ENCODE data around the gene MS4A5. TPM values are rescaled to one million over a fixed set of nuclear protein-coding genes. Genes with fewer than 3 reads are reported as not detected.

MS4A5 gene, protein sequence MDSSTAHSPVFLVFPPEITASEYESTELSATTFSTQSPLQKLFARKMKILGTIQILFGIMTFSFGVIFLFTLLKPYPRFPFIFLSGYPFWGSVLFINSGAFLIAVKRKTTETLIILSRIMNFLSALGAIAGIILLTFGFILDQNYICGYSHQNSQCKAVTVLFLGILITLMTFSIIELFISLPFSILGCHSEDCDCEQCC
- total RNA-seq, result not detected

DNA sequence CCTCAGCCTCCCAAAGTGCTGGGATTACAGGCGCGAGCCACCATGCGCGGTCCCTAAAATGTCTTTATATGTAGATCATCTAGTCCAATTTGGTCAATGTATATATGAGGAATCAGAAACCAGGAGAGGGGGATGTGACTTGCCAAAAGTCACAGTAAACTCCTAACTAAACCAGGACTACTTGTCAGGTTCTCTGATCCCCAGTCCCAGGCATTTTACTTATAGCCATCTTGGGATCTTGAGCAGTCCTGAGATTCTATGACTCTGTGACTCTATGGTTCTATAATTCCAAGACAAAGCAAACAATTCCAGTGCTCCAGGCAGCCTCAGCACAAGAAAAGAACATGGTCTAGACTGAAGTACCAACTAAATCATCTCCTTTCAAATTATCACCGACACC is at the start of gene MS4A5:
Gene MS4A5, plus strand, starts transcription at position 301 of the 400 bp plus-strand sequence. CDS start 103 bp downstream, outside the sequence.
- Histone ChIP-seq H3K36me3 (no peaks in the 10 kb centered on the region), H3K4me3 (no peak within 1 kb of the TSS), H3K27ac (no peak within 1 kb of the TSS), H3K9me3 (no peaks in the 10 kb centered on the region), H3K27me3 (no peaks in the 10 kb centered on the region), H3K4me1 (no peaks in the 10 kb centered on the region)
- no peak for TF ChIP-seq POLR2A (IDR thresholded peaks at IDR 0.05)
- no peak for TF ChIP-seq POLR2AphosphoS5 (IDR thresholded peaks at IDR 0.05)
- TF ChIP-seq, protein P1, sequence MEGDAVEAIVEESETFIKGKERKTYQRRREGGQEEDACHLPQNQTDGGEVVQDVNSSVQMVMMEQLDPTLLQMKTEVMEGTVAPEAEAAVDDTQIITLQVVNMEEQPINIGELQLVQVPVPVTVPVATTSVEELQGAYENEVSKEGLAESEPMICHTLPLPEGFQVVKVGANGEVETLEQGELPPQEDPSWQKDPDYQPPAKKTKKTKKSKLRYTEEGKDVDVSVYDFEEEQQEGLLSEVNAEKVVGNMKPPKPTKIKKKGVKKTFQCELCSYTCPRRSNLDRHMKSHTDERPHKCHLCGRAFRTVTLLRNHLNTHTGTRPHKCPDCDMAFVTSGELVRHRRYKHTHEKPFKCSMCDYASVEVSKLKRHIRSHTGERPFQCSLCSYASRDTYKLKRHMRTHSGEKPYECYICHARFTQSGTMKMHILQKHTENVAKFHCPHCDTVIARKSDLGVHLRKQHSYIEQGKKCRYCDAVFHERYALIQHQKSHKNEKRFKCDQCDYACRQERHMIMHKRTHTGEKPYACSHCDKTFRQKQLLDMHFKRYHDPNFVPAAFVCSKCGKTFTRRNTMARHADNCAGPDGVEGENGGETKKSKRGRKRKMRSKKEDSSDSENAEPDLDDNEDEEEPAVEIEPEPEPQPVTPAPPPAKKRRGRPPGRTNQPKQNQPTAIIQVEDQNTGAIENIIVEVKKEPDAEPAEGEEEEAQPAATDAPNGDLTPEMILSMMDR (IDR thresholded peaks at IDR 0.05), result no peak
- TF ChIP-seq EP300 (IDR thresholded peaks at IDR 0.05), result no peak
- WGBS, 2 donors, result 99% methylated on average over 5 of the region's 5 CpGs
- DNase-seq (peak in 1 of 2 donors; percentile 26), ATAC-seq (ENCODE audit: low FRiP score in 2 of 2) (no peak)

DNA sequence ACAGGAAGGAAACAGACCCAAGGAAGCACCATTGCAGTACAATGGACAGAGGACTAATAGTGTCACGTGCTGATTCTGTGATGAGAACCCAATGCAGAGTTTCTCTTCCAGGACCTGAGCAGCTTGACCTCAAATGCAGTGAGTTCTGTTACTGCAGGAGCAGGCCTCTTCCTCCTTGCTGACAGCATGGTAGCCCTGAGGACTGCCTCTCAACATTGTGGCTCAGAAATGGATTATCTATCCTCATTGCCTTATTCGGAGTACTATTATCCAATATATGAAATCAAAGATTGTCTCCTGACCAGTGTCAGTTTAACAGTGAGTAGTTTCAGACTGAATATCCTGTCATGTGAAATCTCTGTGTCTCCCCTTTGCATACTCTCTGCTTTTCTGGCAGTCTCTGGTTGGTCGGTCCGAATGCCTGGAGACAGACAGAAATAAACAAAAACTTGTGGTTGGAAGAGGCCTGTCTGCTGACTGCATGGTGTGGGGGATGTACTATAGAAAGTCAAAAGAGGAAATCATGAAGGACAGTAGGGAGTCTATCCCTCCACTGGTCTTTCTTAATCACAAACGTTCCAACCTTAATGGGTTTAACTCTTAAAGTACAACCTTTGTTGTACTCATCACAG is 40.0 kb upstream of the MS4A5 start:
- H3K27ac ChIP-seq, result peak overlapping the region in 1 of 4 donors; percentile 52
- TF ChIP-seq EP300 (IDR thresholded peaks at IDR 0.05) (no peak), POLR2A (IDR thresholded peaks at IDR 0.05) (peak in 1 of 4 donors; percentile 57)
- H3K9me3 ChIP-seq, result no peaks in the 10 kb centered on the region
- H3K36me3 ChIP-seq, result no peaks in the 10 kb centered on the region
- H3K4me1 ChIP-seq, result no peaks in the 10 kb centered on the region
- no peaks in the 10 kb centered on the region for H3K27me3 ChIP-seq
- H3K4me3 ChIP-seq, result no peak overlapping the region
- DNase-seq (peak in 1 of 2 donors; percentile 40), ATAC-seq (ENCODE audit: low FRiP score in 2 of 2) (peak; percentile 74 to 84)
- WGBS, 2 donors, result 38 to 49% methylated on average over 5 of the region's 5 CpGs

DNA sequence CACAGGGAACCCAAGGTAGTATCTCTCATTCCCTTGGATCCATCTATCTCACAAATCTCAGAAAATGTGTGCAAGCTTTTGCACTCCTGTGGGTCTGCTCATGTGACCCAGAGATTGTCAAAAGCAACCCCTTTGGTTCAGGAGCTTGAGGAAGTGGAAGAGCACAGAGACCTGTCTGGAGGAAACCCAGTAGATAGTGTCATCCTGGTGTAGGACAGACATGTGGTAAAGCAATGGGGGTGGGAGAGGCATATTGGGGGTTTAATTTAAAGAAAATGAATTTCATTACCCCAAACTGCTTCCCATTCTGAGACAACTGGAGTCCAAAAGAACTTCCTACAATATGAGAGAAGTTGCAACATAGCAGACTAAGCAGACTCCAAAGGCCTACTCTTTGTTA is 39.0 kb upstream of the MS4A5 start:
- TF ChIP-seq, protein P1 (IDR thresholded peaks at IDR 0.05), result no peak
- TF ChIP-seq POLR2A (IDR thresholded peaks at IDR 0.05), result no peak
- TF ChIP-seq EP300 (IDR thresholded peaks at IDR 0.05), result no peak
- TF ChIP-seq POLR2AphosphoS5 (IDR thresholded peaks at IDR 0.05), result no peak
- Histone ChIP-seq H3K36me3 (no peaks in the 10 kb centered on the region), H3K9me3 (no peaks in the 10 kb centered on the region), H3K4me3 (no peak overlapping the region), H3K27ac (peak overlapping the region in 1 of 4 donors; percentile 21), H3K27me3 (no peaks in the 10 kb centered on the region), H3K4me1 (no peaks in the 10 kb centered on the region)
- DNase-seq (no peak), ATAC-seq (ENCODE audit: low FRiP score in 2 of 2) (peak in 1 of 2 donors; percentile 11)

DNA sequence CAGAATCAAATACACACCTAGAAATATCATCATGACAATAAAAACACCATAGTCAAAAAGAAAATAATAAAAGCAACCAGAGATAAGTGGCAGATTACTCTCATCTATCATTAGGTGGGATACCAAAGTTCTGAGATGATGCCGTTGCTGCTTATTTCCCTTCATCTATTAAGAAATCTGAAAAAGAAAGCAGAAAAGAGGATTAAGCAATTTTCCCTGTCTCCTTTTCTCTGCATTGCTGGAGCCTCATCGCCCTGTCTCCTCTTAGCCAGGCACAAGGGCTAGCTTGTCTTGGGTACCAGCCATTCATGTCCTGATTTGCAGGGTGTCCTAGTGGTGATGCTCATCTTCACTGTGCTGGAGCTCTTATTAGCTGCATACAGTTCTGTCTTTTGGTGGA is 37.0 kb upstream of the MS4A5 start:
- Histone ChIP-seq H3K36me3 (no peaks in the 10 kb centered on the region), H3K9me3 (no peaks in the 10 kb centered on the region), H3K27ac (no peak overlapping the region), H3K4me1 (no peaks in the 10 kb centered on the region), H3K4me3 (no peak overlapping the region), H3K27me3 (no peaks in the 10 kb centered on the region)
- TF ChIP-seq, protein P1 (IDR thresholded peaks at IDR 0.05), result no peak
- peak in 1 of 4 donors; percentile 17 for TF ChIP-seq POLR2A (IDR thresholded peaks at IDR 0.05)
- no peak for DNase-seq
- ATAC-seq (ENCODE audit: low FRiP score in 2 of 2), result no peak
- 65 to 82% methylated on average over 2 of the region's 2 CpGs for WGBS, 2 donors

DNA sequence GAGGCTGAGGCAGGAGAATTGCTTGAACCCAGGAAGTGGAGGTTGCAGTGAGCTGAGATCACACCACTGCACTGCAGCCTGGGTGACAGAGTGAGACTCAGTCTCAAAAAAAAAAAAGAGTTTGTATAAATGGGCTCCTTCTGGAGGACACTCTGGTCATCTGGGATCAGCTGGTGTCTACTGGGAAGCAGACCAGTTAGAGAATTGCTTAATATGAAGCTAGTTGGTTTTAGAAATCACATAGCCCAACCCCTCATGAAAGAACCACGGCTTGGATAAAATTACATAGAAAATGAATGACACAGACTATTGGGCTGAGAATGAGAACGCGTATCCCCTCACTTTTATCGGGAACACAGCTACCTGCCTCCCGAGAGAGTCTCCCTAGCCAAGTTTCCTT is 36.4 kb upstream of the MS4A5 start:
- Histone ChIP-seq H3K36me3 (no peaks in the 10 kb centered on the region), H3K4me1 (no peaks in the 10 kb centered on the region), H3K27me3 (no peaks in the 10 kb centered on the region), H3K9me3 (no peaks in the 10 kb centered on the region), H3K27ac (no peak overlapping the region), H3K4me3 (no peak overlapping the region)
- WGBS, 2 donors, result 81 to 84% methylated on average over 5 of the region's 5 CpGs
- peak in 1 of 4 donors; percentile 21 for TF ChIP-seq POLR2A (IDR thresholded peaks at IDR 0.05)
- TF ChIP-seq, protein P1 (IDR thresholded peaks at IDR 0.05), result no peak
- ATAC-seq (ENCODE audit: low FRiP score in 2 of 2), result no peak
- no peak for DNase-seq
